Measurements from ENCODE around the gene EPS8L3. TPM values are rescaled to one million over a fixed set of nuclear protein-coding genes. Genes with fewer than 3 reads are reported as not detected.

Gene EPS8L3
- total and polyA plus RNA-seq, 9 of the 15 experiments (the other 6 are each of a cell fraction or from before 2014, with no cell fraction given): 0.09 to 0.42 (median 0.14) TPM; not detected in 5

DNA sequence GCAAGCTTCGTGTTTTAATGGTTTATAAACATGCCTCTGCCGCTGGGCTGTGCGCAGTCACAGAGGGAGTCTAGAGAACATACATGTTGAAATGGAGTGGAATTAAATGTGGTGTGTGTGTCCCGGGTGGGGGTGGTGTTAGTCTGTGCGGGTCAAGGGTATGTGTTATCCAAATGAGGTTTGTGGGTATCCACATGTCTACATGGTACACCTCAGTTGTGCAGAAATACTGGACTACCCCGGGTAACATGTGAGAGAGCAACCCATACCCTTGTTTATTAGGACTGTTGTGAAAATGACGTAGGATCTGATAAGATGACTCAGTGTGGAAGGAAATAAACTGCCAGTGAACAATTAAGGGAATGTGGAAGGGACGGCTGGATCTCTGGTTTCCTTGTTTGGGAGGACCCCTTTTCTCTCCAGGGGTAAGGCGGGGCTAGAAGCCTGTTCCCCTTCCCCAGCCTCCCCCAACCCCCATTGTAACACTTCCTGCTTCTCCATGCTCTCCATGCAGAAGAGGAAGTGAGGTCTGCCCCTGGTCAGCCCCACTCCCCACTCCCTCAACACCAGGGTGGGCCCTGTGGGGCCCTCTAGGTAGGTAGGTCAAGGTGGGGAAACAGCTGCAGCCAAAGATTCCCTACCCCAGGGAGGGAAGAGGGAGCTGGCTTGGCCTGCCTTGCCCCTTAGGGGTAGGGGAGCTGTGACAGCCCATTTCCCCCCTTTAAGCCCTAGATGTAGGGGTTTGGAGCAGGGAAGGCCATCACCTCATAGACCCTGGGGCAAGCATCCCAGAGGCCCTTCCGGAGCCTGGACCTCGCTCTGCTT is 690 bp downstream of the EPS8L3 start (continued):
- TF ChIP-seq IRF1 (CRISPR knock-in tag; IDR thresholded peaks at IDR 0.05; ENCODE audit: borderline replicate concordance): no peak
- no peak for TF ChIP-seq HMG20B (CRISPR knock-in tag; IDR thresholded peaks at IDR 0.05)
- TF ChIP-seq NR2C2 (CRISPR knock-in tag; IDR thresholded peaks at IDR 0.05): no peak
- TF ChIP-seq NR2C2 (tag; IDR thresholded peaks at IDR 0.05): peak; percentile 50; the same call in 1 of the 2 replicates
- no peak for TF ChIP-seq ZSCAN32 (CRISPR knock-in tag; IDR thresholded peaks at IDR 0.05)
- TF ChIP-seq, protein P1, sequence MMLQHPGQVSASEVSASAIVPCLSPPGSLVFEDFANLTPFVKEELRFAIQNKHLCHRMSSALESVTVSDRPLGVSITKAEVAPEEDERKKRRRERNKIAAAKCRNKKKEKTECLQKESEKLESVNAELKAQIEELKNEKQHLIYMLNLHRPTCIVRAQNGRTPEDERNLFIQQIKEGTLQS (IDR thresholded peaks at IDR 0.05): peak; percentile 80
- TF ChIP-seq, protein P1 (CRISPR knock-in tag; conservative IDR thresholded peaks at IDR 0.05): peak; percentile 49; the same call in 1 of the 2 replicates
- TF ChIP-seq ZKSCAN3 (CRISPR knock-in tag; IDR thresholded peaks at IDR 0.05): no peak
- no peak for TF ChIP-seq RFX7 (CRISPR knock-in tag; IDR thresholded peaks at IDR 0.05)
- peak; percentile 66 for TF ChIP-seq ZNF668 (CRISPR knock-in tag; IDR thresholded peaks at IDR 0.05)
- peak; percentile 80 for TF ChIP-seq ELF1 (tag; IDR thresholded peaks at IDR 0.05)
- TF ChIP-seq KLF1 (tag; IDR thresholded peaks at IDR 0.05): no peak
- TF ChIP-seq EP400 (IDR thresholded peaks at IDR 0.05): no peak
- no peak for TF ChIP-seq RCOR1 (IDR thresholded peaks at IDR 0.05; ENCODE audit: borderline replicate concordance in 1 of 2, low read depth in 2 of 2, low read length in 2 of 2)
- no peak for TF ChIP-seq BCOR (IDR thresholded peaks at IDR 0.05)
- TF ChIP-seq ZNF197 (CRISPR knock-in tag; IDR thresholded peaks at IDR 0.05; ENCODE audit: low read depth): peak; percentile 89; the same call in 1 of the 2 replicates
- no peak for TF ChIP-seq NCOA2 (IDR thresholded peaks at IDR 0.05; ENCODE audit: partially characterized antibody in 2 of 2)
- no peak for TF ChIP-seq BDP1 (IDR thresholded peaks at IDR 0.05; ENCODE audit: insufficient read depth, insufficient read length)
- TF ChIP-seq TCF15 (CRISPR knock-in tag; IDR thresholded peaks at IDR 0.05): no peak
- no peak for TF ChIP-seq CEBPB (tag; IDR thresholded peaks at IDR 0.05)
- TF ChIP-seq SAP30 (IDR thresholded peaks at IDR 0.05; ENCODE audit: borderline replicate concordance, insufficient read depth, low read depth, low read length, poor library complexity, severe bottlenecking): no peak
- TF ChIP-seq TCF7 (IDR thresholded peaks at IDR 0.05; ENCODE audit: borderline replicate concordance): no peak
- TF ChIP-seq ZNF174 (CRISPR knock-in tag; IDR thresholded peaks at IDR 0.05): no peak
- TF ChIP-seq TRIM24 (IDR thresholded peaks at IDR 0.05): 0 out of 4 replicates have a peak, but pooled peaks have one; percentile 15 to 23
- TF ChIP-seq, protein P2, sequence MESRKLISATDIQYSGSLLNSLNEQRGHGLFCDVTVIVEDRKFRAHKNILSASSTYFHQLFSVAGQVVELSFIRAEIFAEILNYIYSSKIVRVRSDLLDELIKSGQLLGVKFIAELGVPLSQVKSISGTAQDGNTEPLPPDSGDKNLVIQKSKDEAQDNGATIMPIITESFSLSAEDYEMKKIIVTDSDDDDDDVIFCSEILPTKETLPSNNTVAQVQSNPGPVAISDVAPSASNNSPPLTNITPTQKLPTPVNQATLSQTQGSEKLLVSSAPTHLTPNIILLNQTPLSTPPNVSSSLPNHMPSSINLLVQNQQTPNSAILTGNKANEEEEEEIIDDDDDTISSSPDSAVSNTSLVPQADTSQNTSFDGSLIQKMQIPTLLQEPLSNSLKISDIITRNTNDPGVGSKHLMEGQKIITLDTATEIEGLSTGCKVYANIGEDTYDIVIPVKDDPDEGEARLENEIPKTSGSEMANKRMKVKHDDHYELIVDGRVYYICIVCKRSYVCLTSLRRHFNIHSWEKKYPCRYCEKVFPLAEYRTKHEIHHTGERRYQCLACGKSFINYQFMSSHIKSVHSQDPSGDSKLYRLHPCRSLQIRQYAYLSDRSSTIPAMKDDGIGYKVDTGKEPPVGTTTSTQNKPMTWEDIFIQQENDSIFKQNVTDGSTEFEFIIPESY (CRISPR knock-in tag; IDR thresholded peaks at IDR 0.05): no peak
- TF ChIP-seq ZNF146 (CRISPR knock-in tag; IDR thresholded peaks at IDR 0.05; ENCODE audit: unreplicated experiment): no peak
